NCI-H1092 treated with DMSO at 0.1 percent for 48 hours (cell line): ENCODE results near the gene RAB28.

Source experiments
- DNase-seq: peaks from one replicate; lab custom pipeline; 2025; lab: John Stamatoyannopoulos, UW

RAB28 gene

GRCh38 chr4:13484122-13484748 is at the start of gene RAB28:
TSS of gene RAB28 (minus strand) at chr4:13484340.
- DNase-seq, result peak; percentile 94

- no peak for DNase-seq
Measured at GRCh38 chr4:13531625-13531998, 47.5 kb upstream of the RAB28 start.

- DNase-seq, result no peak
Measured at GRCh38 chr4:13530823-13531624, 46.9 kb upstream of the RAB28 start.

GRCh38 chr4:13529128-13529919 is 45.2 kb upstream of the RAB28 start:
- no peak for DNase-seq

GRCh38 chr4:13528821-13529127 is 44.6 kb upstream of the RAB28 start:
- no peak for DNase-seq

GRCh38 chr4:13527981-13528820 is 44.1 kb upstream of the RAB28 start:
- DNase-seq, result peak; percentile 20

- DNase-seq, result peak; percentile 29
Measured at GRCh38 chr4:13527192-13527980, 43.2 kb upstream of the RAB28 start.

- DNase-seq, result no peak
Measured at GRCh38 chr4:13526658-13527057, 42.5 kb upstream of the RAB28 start.

- DNase-seq, result no peak
Measured at GRCh38 chr4:13525606-13526281, 41.6 kb upstream of the RAB28 start.

- no peak for DNase-seq
Measured at GRCh38 chr4:13524504-13525243, 40.5 kb upstream of the RAB28 start.

- DNase-seq, result no peak
Measured at GRCh38 chr4:13523591-13524503, 39.7 kb upstream of the RAB28 start.

GRCh38 chr4:13523105-13523477 is 39.0 kb upstream of the RAB28 start:
- DNase-seq, result no peak

- DNase-seq, result no peak
Measured at GRCh38 chr4:13522282-13523104, 38.4 kb upstream of the RAB28 start.

GRCh38 chr4:13521047-13521446 is 36.9 kb upstream of the RAB28 start:
- no peak for DNase-seq

GRCh38 chr4:13516315-13516860 is 32.2 kb upstream of the RAB28 start:
- peak; percentile 7 for DNase-seq

- no peak for DNase-seq
Measured at GRCh38 chr4:13515268-13515667, 31.1 kb upstream of the RAB28 start.

GRCh38 chr4:13514722-13515121 is 30.6 kb upstream of the RAB28 start:
- no peak for DNase-seq

- DNase-seq, result no peak
Measured at GRCh38 chr4:13511101-13511500, 27.0 kb upstream of the RAB28 start.
